ENCODE results near the gene RAB18. TPM values are rescaled to one million over a fixed set of nuclear protein-coding genes. Genes with fewer than 3 reads are reported as not detected.

Gene RAB18
- total and polyA plus RNA-seq, 2 experiments from 2014 or later = 35.5 to 77.2 TPM

GRCh38 chr10:27537166-27537565 is 33.1 kb downstream of the RAB18 start:
- Mint-ChIP-seq H3K9me3 (no peaks in the 10 kb centered on the region), H3K27ac (no peak overlapping the region), H3K36me3 (ENCODE audit: low read depth) (peaks cover 5% of the 10 kb centered on the region; the same call in 2 of the 3 replicates), H3K4me3 (no peak overlapping the region), H3K4me1 (no peaks in the 10 kb centered on the region; the same call in 2 of the 3 replicates), H3K27me3 (ENCODE audit: insufficient read depth, low read depth, poor library complexity) (no peaks in the 10 kb centered on the region)
- 0 out of 2 replicates have a peak, but pooled peaks cover 4% of the 10 kb centered on the region for H3K4me1 ChIP-seq (ENCODE audit: insufficient read depth)
- ATAC-seq (no peak), DNase-seq (ENCODE audit: low spot score) (no peak)
- TF ChIP-seq STAT1 (IDR thresholded peaks at IDR 0.05; ENCODE audit: unreplicated experiment) (no peak), JUNB (IDR thresholded peaks at IDR 0.05; ENCODE audit: unreplicated experiment) (no peak), ZNF331 (CRISPR knock-in tag; IDR thresholded peaks at IDR 0.05; ENCODE audit: low read depth) (no peak), ZNF462 (CRISPR knock-in tag; IDR thresholded peaks at IDR 0.05) (no peak), ETS1 (IDR thresholded peaks at IDR 0.05) (no peak), NANOG (IDR thresholded peaks at IDR 0.05; ENCODE audit: borderline replicate concordance) (no peak), EZH2 (IDR thresholded peaks at IDR 0.05; ENCODE audit: low read depth, unreplicated experiment) (no peak), ZNF114 (CRISPR knock-in tag; IDR thresholded peaks at IDR 0.05) (no peak), POLR2AphosphoS5 (IDR thresholded peaks at IDR 0.05; ENCODE audit: low read depth) (no peak), EZH2phosphoT487 (IDR thresholded peaks at IDR 0.05; ENCODE audit: unreplicated experiment) (no peak), CTCF (conservative IDR thresholded peaks at IDR 0.05; ENCODE audit: low read depth in 2 of 2) (no peak), CREB1 (CRISPR knock-in tag; IDR thresholded peaks at IDR 0.05; ENCODE audit: low read depth) (no peak)
- H3K4me3 ChIP-seq = no peak overlapping the region
- H3K36me3 ChIP-seq (ENCODE audit: insufficient read depth) = no peaks in the 10 kb centered on the region
- no peak overlapping the region for H2AFZ ChIP-seq
- no peaks in the 10 kb centered on the region for H4K20me1 ChIP-seq (replicated peaks; ENCODE audit: insufficient read depth)
- no peaks in the 10 kb centered on the region for H3K79me2 ChIP-seq (replicated peaks; ENCODE audit: insufficient read depth)
- H3F3A ChIP-seq (replicated peaks; ENCODE audit: low read depth) = no peaks in the 10 kb centered on the region
- H3K9me2 ChIP-seq (ENCODE audit: insufficient read depth) = no peaks in the 10 kb centered on the region
- H3K4me2 ChIP-seq = no peak overlapping the region
- H3K27ac ChIP-seq (ENCODE audit: low read depth) = no peak overlapping the region
- H3K27me3 ChIP-seq (ENCODE audit: insufficient read depth) = no peaks in the 10 kb centered on the region
